ENCODE data around the gene KSR2. TPM values are rescaled to one million over a fixed set of nuclear protein-coding genes. Genes with fewer than 3 reads are reported as not detected.

The KSR2 gene
- total RNA-seq, 1 donor from 2014 or later, result 0.10 TPM

- DNase-seq, result no peak
These were observed 512.7 kb downstream of the KSR2 start for GRCh38 chr12:117456076-117456475.

- no peak for DNase-seq
These were observed 514.8 kb downstream of the KSR2 start for GRCh38 chr12:117453961-117454360.

- no peak for DNase-seq
These were observed 516.7 kb downstream of the KSR2 start for GRCh38 chr12:117452112-117452511.

GRCh38 chr12:117450209-117450608, 518.6 kb downstream of the KSR2 start:
- DNase-seq, result no peak

GRCh38 chr12:117447665-117448366, 521.0 kb downstream of the KSR2 start:
- DNase-seq, result no peak

DNA sequence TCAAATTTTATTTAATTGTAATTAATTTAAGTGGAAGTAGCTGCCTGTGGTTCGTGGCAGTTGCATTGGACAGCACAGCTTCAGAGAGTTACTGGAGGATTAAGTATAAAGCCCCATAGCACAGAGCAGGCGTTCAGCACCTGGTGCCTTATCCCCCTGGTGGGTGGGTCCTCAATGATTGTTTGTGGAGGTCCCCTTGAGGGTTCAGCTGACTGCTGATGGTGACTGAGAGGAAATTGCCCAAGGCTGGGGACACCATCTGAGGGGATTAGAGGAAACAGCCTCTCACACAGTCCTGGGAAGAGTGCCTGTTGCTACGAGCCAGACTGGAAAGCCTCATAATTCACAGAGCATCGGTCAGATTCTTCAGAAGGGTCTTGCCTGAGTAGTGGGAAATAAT, 524.0 kb downstream of the KSR2 start:
- DNase-seq, result no peak

- no peak for DNase-seq
These were observed 527.0 kb downstream of the KSR2 start for GRCh38 chr12:117441751-117442150.

DNA sequence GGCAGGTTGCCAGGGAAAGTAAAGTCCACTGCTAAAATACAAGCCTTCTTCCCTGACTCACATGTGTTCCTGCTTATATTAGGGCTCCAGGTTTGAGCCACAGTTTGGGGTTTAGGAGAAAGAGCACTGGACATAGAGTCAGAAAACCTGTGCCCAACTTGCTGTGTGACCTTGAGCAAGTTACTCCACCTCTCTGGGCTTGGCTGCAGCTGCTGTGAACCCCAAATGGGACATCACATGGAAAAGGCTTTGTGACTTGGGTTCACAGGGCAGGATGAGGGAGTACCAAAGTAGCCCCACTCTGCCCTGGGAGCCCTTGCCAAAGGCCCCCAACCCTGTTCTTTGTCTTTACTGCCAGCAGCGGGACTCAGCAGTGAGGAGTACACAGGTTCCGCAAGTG, 528.4 kb downstream of the KSR2 start:
- DNase-seq, result no peak

- DNase-seq, result no peak
These were observed 529.2 kb downstream of the KSR2 start for GRCh38 chr12:117439531-117440001.

DNA sequence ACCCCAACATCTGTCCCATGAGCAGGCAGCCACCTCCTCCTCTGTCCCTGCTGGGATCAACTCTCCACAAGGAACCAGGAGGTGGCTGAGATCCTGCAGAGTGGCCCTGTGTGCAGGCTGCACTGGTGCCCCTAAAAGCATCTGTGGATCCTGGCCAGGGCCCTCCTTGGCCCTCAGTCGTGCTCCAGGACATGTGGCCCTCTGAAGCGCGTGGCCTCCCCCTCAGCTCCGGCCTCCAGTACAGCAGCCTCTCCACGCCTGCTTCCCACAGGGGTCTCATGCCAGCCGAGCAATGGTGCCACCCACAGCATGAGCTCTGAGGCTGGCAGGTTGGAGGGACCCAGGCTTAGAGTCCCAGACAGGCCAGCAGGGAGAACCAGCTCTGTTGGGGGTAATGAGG, 530.0 kb downstream of the KSR2 start:
- DNase-seq, result no peak

- DNase-seq, result no peak
These were observed 531.1 kb downstream of the KSR2 start for GRCh38 chr12:117437516-117438255.

DNA sequence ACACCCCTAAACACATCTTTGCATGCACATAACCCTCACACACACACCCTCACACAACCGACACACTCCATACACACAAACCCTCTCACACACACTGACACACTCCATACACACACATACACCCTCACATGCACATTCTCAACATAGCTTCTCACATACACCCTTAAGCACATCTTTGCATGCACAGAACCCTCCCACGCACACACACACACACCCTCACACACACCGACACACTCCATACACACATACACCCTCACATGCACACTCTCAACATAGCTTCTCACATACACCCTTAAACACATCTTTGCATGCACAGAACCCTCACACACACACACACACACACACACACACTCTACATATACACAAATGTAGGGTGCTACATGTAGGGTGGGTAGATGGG, 534.9 kb downstream of the KSR2 start:
- DNase-seq, result no peak

DNA sequence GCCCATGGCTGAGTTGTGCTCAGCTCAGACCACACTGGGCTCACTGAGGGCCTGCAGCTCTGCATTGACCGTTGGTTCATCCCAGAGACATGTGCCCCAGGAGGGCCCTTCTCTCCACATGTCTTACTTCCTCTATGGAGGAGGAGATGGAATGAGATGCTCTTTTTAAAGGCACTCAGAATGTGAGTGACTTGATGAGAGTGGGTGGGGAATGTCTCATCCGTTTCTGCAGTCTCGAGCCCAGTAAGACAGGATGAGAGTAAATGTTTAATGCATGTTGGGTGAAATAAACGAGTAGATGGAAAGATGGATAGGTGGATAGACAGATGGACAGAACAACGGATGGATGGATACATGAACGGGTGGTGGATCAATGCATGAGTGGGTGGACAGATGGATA, 538.5 kb downstream of the KSR2 start:
- no peak for DNase-seq

- no peak for DNase-seq
These were observed 541.6 kb downstream of the KSR2 start for GRCh38 chr12:117427211-117427610.

DNA sequence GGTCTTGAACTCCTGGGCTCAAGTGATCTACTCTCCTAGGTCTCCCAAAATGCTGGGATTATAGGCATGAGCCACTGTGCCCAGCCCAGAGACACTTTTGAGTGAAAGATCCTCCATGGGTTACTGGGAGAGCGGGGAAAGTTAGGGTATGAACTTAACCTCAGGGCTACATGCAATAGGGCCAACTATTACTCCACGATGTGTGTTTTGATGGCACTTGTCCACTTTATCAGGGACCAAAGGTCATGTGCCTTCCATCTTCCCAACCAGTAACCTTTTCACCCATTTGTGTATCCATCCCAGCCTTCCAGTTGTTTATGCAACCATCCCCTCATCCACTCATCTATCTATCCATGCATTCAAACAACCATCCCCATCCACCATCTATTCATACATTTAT, 546.8 kb downstream of the KSR2 start:
- no peak for DNase-seq

GRCh38 chr12:117421068-117421752, 547.6 kb downstream of the KSR2 start:
- no peak for DNase-seq

- no peak for DNase-seq
These were observed 551.8 kb downstream of the KSR2 start for GRCh38 chr12:117417004-117417403.

- no peak for DNase-seq
These were observed 556.2 kb downstream of the KSR2 start for GRCh38 chr12:117412465-117413188.

DNA sequence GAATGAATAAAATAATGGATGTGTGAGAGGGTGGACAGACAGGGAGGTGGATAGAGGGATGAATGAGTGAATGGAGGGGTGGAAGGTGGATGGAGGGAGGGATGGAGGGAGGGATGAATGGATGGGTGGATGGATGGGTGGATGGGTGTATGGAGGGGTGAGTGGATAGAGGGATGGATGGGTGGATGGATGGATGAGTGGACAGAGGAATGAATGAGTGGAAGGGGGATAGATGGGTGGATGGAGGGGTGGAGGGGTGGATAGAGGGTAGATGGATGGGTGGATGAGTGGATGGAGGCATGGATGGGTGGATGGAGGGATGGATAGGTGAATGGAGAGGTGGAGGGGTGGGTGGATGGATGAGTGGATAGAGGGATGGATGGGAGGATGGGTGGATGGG, 559.5 kb downstream of the KSR2 start:
- no peak for DNase-seq

GRCh38 chr12:117408161-117408791, 560.5 kb downstream of the KSR2 start:
- DNase-seq, result peak; percentile 46

GRCh38 chr12:117404940-117405339, 563.9 kb downstream of the KSR2 start:
- no peak for DNase-seq

- no peak for DNase-seq
These were observed 564.5 kb downstream of the KSR2 start for GRCh38 chr12:117404203-117404853.
